GM19463 (cell line): ENCODE measurements around the gene CSH2.
"Not testable (repeated sequence)": the region's sequence is repeated elsewhere in the genome, so short reads cannot be mapped to it uniquely, and the experiment has no call there.

Source experiments
- ATAC-seq: cut with Tn5 transposase; IDR thresholded peaks from one replicate; pipeline ENCODE4 v1.9.1; 2021; ENCODE audit warnings: mild to moderate bottlenecking, moderate library complexity; ENCODE audit not compliant: unreplicated experiment

The CSH2 gene

GRCh38 chr17:63866625-63867024 is 6.9 kb downstream of the CSH2 start:
- not testable (repeated sequence) for ATAC-seq

GRCh38 chr17:63859257-63859656 is 14.2 kb downstream of the CSH2 start:
- no peak for ATAC-seq

- not testable (repeated sequence) for ATAC-seq
Measured at GRCh38 chr17:63856425-63856824, 17.1 kb downstream of the CSH2 start.

GRCh38 chr17:63855185-63855584 is 18.3 kb downstream of the CSH2 start:
- ATAC-seq, result no peak

- ATAC-seq, result no peak
Measured at GRCh38 chr17:63854709-63855108, 18.8 kb downstream of the CSH2 start.

- ATAC-seq, result no peak
Measured at GRCh38 chr17:63853260-63853659, 20.2 kb downstream of the CSH2 start.

GRCh38 chr17:63850401-63850800 is 23.1 kb downstream of the CSH2 start:
- ATAC-seq, result no peak

- peak; percentile 95 for ATAC-seq
Measured at GRCh38 chr17:63848834-63849689, 24.4 kb downstream of the CSH2 start.

- no peak for ATAC-seq
Measured at GRCh38 chr17:63847525-63848249, 25.8 kb downstream of the CSH2 start.

GRCh38 chr17:63845509-63845908 is 28.0 kb downstream of the CSH2 start:
- ATAC-seq, result no peak

GRCh38 chr17:63843910-63844677 is 29.4 kb downstream of the CSH2 start:
- no peak for ATAC-seq

GRCh38 chr17:63843387-63843888 is 30.0 kb downstream of the CSH2 start:
- not testable (repeated sequence) for ATAC-seq

GRCh38 chr17:63842540-63843386 is 30.7 kb downstream of the CSH2 start, which contains the start of gene SMARCD2:
Gene SMARCD2 (minus strand): TSS chr17:63842685. CDS start chr17:63842674, 11 bp downstream.
- peak; percentile 81 for ATAC-seq

GRCh38 chr17:63842173-63842539 is 31.3 kb downstream of the CSH2 start:
- ATAC-seq, result peak; percentile 36

GRCh38 chr17:63841350-63842172 is 31.9 kb downstream of the CSH2 start:
- ATAC-seq, result no peak

GRCh38 chr17:63840591-63841349 is 32.7 kb downstream of the CSH2 start:
- ATAC-seq, result no peak

GRCh38 chr17:63838631-63839171 is 34.8 kb downstream of the CSH2 start:
- ATAC-seq, result no peak

- no peak for ATAC-seq
Measured at GRCh38 chr17:63837962-63838600, 35.4 kb downstream of the CSH2 start.
